IMR-90 (cell line): ENCODE data around the gene RAB11FIP3. TPM values are rescaled to one million over a fixed set of nuclear protein-coding genes. Genes with fewer than 3 reads are reported as not detected.

Experiments
- ATAC-seq: fragments of 200-7000 bp; cut with Tn5 transposase; 2 replicates; pipeline ENCODE4 v1.9.1; 2020; ENCODE audit warnings: low read depth, mild to moderate bottlenecking, moderate library complexity
- BruUV-seq: library from RNA; stranded (reverse); fragments of 400-500 nt; replicated peaks from 2 replicates; lab custom pipeline; 2021; lab: Mats Ljungman, UMichigan
- CTCF ChIA-PET: fragments of 300-600 bp; formaldehyde crosslinking; extraction: SDS; loops from one replicate; lab custom pipeline; 2021; ENCODE audit warnings: antibody characterized with exemption; lab: Yijun Ruan, JAX
- POLR2A ChIA-PET: fragments of 300-600 bp; sonication (Branson Sonifier 250); formaldehyde crosslinking; loops from one replicate; lab custom pipeline; 2022; ENCODE audit warnings: antibody characterized with exemption; ENCODE audit not compliant: unreplicated experiment; lab: Charles Lee
- DNase-seq: peaks from one replicate; pipeline ENCODE4 v3.0.0; 2013
- H2AFZ ChIP-seq: replicated peaks from 2 replicates; pipeline ENCODE3; 2013; ENCODE audit warnings: low read length, mild to moderate bottlenecking; ENCODE audit not compliant: poor library complexity
- H2AK5ac ChIP-seq: 2 replicates; pipeline ENCODE4 v1.6.1; 2013; ENCODE audit warnings: low read depth, low read length, inconsistent platforms
- H2AK9ac ChIP-seq: replicated peaks from 2 replicates; pipeline ENCODE3; 2013; ENCODE audit warnings: mild to moderate bottlenecking, low read depth, low read length, moderate library complexity; ENCODE audit not compliant: poor library complexity
- H2BK120ac ChIP-seq: 2 replicates; pipeline ENCODE4 v1.6.1; 2013; ENCODE audit warnings: low read depth, low read length, inconsistent platforms
- H2BK15ac ChIP-seq: 3 replicates; pipeline ENCODE4 v1.6.1; 2013; ENCODE audit warnings: low read depth, low read length, inconsistent platforms
- H2BK20ac ChIP-seq: 2 replicates; pipeline ENCODE4 v1.6.1; 2013; ENCODE audit warnings: low read depth, mild to moderate bottlenecking, inconsistent platforms, low read length, moderate library complexity
- H2BK5ac ChIP-seq: 2 replicates; pipeline ENCODE4 v1.6.1; 2013; ENCODE audit warnings: mild to moderate bottlenecking, low read depth, low read length, inconsistent platforms; ENCODE audit not compliant: poor library complexity, severe bottlenecking
- H3K14ac ChIP-seq: replicated peaks from 2 replicates; pipeline ENCODE4 v1.6.1; 2013; ENCODE audit warnings: low read depth, low read length, inconsistent platforms
- H3K18ac ChIP-seq: 2 replicates; pipeline ENCODE4 v1.6.1; 2013; ENCODE audit warnings: low read depth, low read length, control low read depth
- H3K23ac ChIP-seq: 2 replicates; pipeline ENCODE4 v1.6.1; 2013; ENCODE audit warnings: low read depth, low read length, inconsistent platforms
- H3K27ac ChIP-seq: 2 replicates; pipeline ENCODE4 v1.5.1; 2013; ENCODE audit warnings: mild to moderate bottlenecking, control low read depth, low read length; ENCODE audit not compliant: insufficient read depth
- H3K27me3 ChIP-seq: 2 replicates; pipeline ENCODE4 v1.6.1; 2013; ENCODE audit warnings: low read length; ENCODE audit not compliant: control insufficient read depth, insufficient read depth
- H3K36me3 ChIP-seq: 2 replicates; pipeline ENCODE4 v1.6.1; 2013; ENCODE audit warnings: low read length, mixed read lengths; ENCODE audit not compliant: control insufficient read depth, insufficient read depth
- H3K4ac ChIP-seq: 2 replicates; pipeline ENCODE4 v1.6.1; 2013; ENCODE audit warnings: low read depth, low read length, inconsistent platforms
- H3K4me1 ChIP-seq: 2 replicates; pipeline ENCODE4 v1.6.1; 2013; ENCODE audit warnings: low read length, mixed read lengths; ENCODE audit not compliant: control insufficient read depth, insufficient read depth
- H3K4me2 ChIP-seq: 2 replicates; pipeline ENCODE4 v1.6.1; 2013; ENCODE audit warnings: low read depth, mild to moderate bottlenecking, control low read depth, low read length, moderate library complexity
- H3K4me3 ChIP-seq: 2 replicates; pipeline ENCODE4 v1.5.1; 2013; ENCODE audit warnings: low read depth, mild to moderate bottlenecking, control low read depth, low read length, moderate library complexity; ENCODE audit not compliant: insufficient read depth
- H3K56ac ChIP-seq: 2 replicates; pipeline ENCODE4 v1.6.1; 2013; ENCODE audit warnings: low read length, inconsistent platforms; ENCODE audit not compliant: insufficient read depth; ENCODE audit errors: extremely low read depth
- H3K79me1 ChIP-seq, 2 experiments: 2 replicates each; pipeline ENCODE4 v1.6.1; 2013; ENCODE audit warnings: low read length in 2 of 2, inconsistent platforms in 1 of 2, low read depth in 1 of 2
- H3K9ac ChIP-seq: 2 replicates; pipeline ENCODE4 v1.6.1; 2013; ENCODE audit warnings: low read depth, low read length, control low read depth
- H3K9me1 ChIP-seq: 2 replicates; pipeline ENCODE4 v1.6.1; 2013; ENCODE audit warnings: low read length, inconsistent platforms; ENCODE audit not compliant: insufficient read depth
- H3K9me3 ChIP-seq: 2 replicates; pipeline ENCODE4 v1.6.1; 2013; ENCODE audit warnings: low read length; ENCODE audit not compliant: control insufficient read depth, insufficient read depth
- H4K20me1 ChIP-seq: 2 replicates; pipeline ENCODE4 v1.6.1; 2013; ENCODE audit warnings: low read length, inconsistent platforms; ENCODE audit not compliant: insufficient read depth
- H4K5ac ChIP-seq: 2 replicates; pipeline ENCODE4 v1.6.1; 2013; ENCODE audit warnings: mild to moderate bottlenecking, low read depth, low read length, control low read depth
- H4K8ac ChIP-seq, 2 experiments: 2 replicates each; pipeline ENCODE4 v1.6.1; 2013; ENCODE audit warnings: low read depth in 2 of 2, low read length in 2 of 2, control low read depth in 1 of 2, inconsistent platforms in 1 of 2
- H4K91ac ChIP-seq: 2 replicates; pipeline ENCODE4 v1.6.1; 2013; ENCODE audit warnings: low read depth, low read length, inconsistent platforms; ENCODE audit not compliant: insufficient read depth
- RFX5 ChIP-seq: IDR thresholded peaks from 2 replicates; pipeline ENCODE4 v1.8.0; 2012; ENCODE audit warnings: low read depth, mild to moderate bottlenecking, low read length, moderate library complexity
- WGBS, 2 experiments: methylation state at CpG; one replicate each; pipeline versions ENCODE4 v1.1.5 to v1.1.7; 2013; ENCODE audit warnings: missing lambda C conversion rate in 2 of 2; ENCODE audit not compliant: insufficient read length in 1 of 2; ENCODE audit errors: extremely low coverage in 2 of 2; 5-methylcytosine and 5-hydroxymethylcytosine counted together
- dilution Hi-C: fragments of 300-500 bp; cut with HindIII; formaldehyde crosslinking; loops from one replicate; pipeline ENCODE4 v1.14.3; 2018; ENCODE audit warnings: low sequenced_read_pairs; ENCODE audit not compliant: unreplicated experiment
- in situ Hi-C: fragments of 300-500 bp; cut with MboI; formaldehyde crosslinking; loops from 3 replicates; pipeline ENCODE4 v1.14.3; 2019; ENCODE audit warnings: low sequenced_read_pairs, inconsistent platforms, mixed read lengths
- intact Hi-C: fragments of 100-400 bp; cut with micrococcal nuclease; formaldehyde crosslinking; loops from 2 replicates; pipeline ENCODE4 v1.10.0; 2022
- polyA plus RNA-seq, 3 experiments: library from polyadenylated mRNA; depleted of rRNA; stranded (reverse); fragments of >200 nt; gene quantifications; 2 replicates each; pipeline ENCODE4 v1.2.3, GENCODE V29; 2012; ENCODE audit warnings: low replicate concordance in 1 of 3
- total RNA-seq: library from RNA; depleted of rRNA; stranded (reverse); fragments of >200 nt; gene quantifications from 2 replicates; pipeline ENCODE4 v1.2.3, GENCODE V29; 2012
- TF ChIP-seq, protein P1 (sequence below): conservative IDR thresholded peaks from 2 replicates; pipeline ENCODE4 v1.5.1; 2012; ENCODE audit warnings: mild to moderate bottlenecking, low read depth, low read length, improper control_type of control experiment

Gene RAB11FIP3
- total and polyA plus RNA-seq, 2 of the 4 experiments (the other 2 are of a cell fraction) = 7.5 to 22.5 TPM

DNA sequence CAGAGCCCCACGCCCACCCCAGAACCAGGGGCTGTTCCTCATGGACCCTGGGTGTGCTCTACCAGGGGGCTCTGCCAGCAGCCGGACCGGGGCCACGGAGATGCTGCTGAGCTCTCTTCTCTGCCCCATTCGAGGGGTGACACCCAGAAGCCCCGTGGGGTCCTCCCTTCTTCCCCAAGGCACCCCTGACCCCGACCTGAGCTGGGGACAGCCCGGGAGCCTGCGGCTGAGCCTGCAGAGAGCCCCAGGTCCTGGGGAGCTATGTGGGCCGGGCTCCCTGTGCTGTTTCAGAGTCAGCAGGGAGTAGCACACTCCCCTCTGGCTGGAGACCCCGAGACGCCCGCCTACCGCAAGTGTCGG lies 133.6 kb downstream of the RAB11FIP3 start:
- in situ Hi-C loops (no loop called here), intact Hi-C loops (no loop called here), dilution Hi-C loops (no loop called here)
- H4K91ac ChIP-seq = no peak overlapping the region
- H3K14ac ChIP-seq = no peak overlapping the region
- TF ChIP-seq, protein P1, sequence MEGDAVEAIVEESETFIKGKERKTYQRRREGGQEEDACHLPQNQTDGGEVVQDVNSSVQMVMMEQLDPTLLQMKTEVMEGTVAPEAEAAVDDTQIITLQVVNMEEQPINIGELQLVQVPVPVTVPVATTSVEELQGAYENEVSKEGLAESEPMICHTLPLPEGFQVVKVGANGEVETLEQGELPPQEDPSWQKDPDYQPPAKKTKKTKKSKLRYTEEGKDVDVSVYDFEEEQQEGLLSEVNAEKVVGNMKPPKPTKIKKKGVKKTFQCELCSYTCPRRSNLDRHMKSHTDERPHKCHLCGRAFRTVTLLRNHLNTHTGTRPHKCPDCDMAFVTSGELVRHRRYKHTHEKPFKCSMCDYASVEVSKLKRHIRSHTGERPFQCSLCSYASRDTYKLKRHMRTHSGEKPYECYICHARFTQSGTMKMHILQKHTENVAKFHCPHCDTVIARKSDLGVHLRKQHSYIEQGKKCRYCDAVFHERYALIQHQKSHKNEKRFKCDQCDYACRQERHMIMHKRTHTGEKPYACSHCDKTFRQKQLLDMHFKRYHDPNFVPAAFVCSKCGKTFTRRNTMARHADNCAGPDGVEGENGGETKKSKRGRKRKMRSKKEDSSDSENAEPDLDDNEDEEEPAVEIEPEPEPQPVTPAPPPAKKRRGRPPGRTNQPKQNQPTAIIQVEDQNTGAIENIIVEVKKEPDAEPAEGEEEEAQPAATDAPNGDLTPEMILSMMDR = no peak
- TF ChIP-seq RFX5 = no peak
- ATAC-seq (no peak), DNase-seq (no peak)
- H3K9ac ChIP-seq = no peak overlapping the region
- H3K27me3 ChIP-seq = peaks cover 48% of the 10 kb centered on the region
- H4K8ac ChIP-seq = no peak overlapping the region
- H2AFZ ChIP-seq = no peak overlapping the region
- no peak overlapping the region for H2BK120ac ChIP-seq
- H3K18ac ChIP-seq = no peak overlapping the region
- H2BK15ac ChIP-seq = no peak overlapping the region
- no peaks in the 10 kb centered on the region; the same call in 1 of the 2 replicates for H3K9me1 ChIP-seq
- no peak overlapping the region for H3K23ac ChIP-seq
- no peak overlapping the region for H2AK5ac ChIP-seq
- no peak overlapping the region for H2BK20ac ChIP-seq
- 66% methylated on average over 7 of the region's 15 CpGs; no CpG with 5 or more reads in 1 of the 2 experiments for WGBS, 2 experiments
- H3K9me3 ChIP-seq = no peaks in the 10 kb centered on the region
- no peak overlapping the region for H3K56ac ChIP-seq
- no peaks in the 10 kb centered on the region for H3K79me1 ChIP-seq
- H3K27ac ChIP-seq = no peak overlapping the region
- H2AK9ac ChIP-seq = no peak overlapping the region
- no TSS peak for BruUV-seq
- no peak overlapping the region for H2BK5ac ChIP-seq
- H3K4me1 ChIP-seq = 0 out of 2 replicates have a peak, but pooled peaks cover 3% of the 10 kb centered on the region
- POLR2A ChIA-PET = no interaction called here
- H3K4me2 ChIP-seq = no peak overlapping the region
- no peak overlapping the region for H3K4ac ChIP-seq
- CTCF ChIA-PET = no interaction called here
- peaks cover under 1% of the 10 kb centered on the region; the same call in 1 of the 2 replicates for H3K36me3 ChIP-seq
- H3K4me3 ChIP-seq = no peak overlapping the region
- H4K5ac ChIP-seq = no peak overlapping the region
- peaks cover 9% of the 10 kb centered on the region; the same call in 1 of the 2 replicates for H4K20me1 ChIP-seq
